ENCODE results near the gene RRM1. TPM values are rescaled to one million over a fixed set of nuclear protein-coding genes. Genes with fewer than 3 reads are reported as not detected.

The RRM1 gene
- total and polyA plus RNA-seq, 8 donors, result 16.6 to 100 (median 25.7) TPM

DNA sequence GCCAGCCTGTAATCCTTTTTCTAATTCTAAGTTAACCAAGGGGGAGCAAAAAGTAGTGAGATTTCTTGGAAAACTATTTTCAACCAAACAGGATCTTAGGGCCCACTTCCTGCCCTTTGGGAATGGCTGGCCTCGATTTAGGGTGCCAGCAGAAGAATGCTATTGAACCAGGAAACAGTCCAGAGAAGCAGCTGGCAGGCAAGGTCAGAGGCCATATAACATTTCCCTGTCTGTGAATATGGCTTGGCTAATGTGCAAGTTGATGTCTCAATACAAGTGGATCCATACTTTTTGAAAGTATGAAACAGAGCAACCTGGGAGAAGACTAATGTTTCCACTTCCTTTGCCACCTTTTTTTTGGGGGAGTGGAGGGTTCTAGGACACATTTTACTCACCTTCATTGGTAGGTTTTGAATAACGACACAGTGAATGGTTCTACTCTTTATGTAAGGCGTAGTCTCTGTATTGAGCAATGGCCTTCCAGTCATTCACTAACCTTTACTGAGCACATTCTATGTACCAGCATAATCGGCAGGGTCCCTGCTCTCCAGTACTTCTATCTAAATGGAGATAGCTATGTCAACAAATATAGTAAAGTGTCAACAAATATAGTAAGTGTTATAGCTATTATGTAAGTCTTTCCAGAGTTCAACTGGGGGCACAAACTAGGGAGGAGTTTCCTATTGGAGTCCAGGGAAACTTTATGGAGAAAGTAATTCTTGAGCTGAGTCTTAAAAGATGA is 34.2 kb upstream of the RRM1 start:
- Histone ChIP-seq H3K9me3 (no peaks in the 10 kb centered on the region), H3K4me3 (no peak overlapping the region), H3K27ac (peak overlapping the region in 4 of 5 donors; percentile 44 to 66 (median 54)), H3K4me1 (peaks cover 8 to 66% (median 39%) of the 10 kb centered on the region in 4 donors), H3K36me3 (peaks cover 5 to 52% (median 45%) of the 10 kb centered on the region in 4 donors), H3K27me3 (no peaks in the 10 kb centered on the region)
- TF ChIP-seq EP300 (IDR thresholded peaks at IDR 0.05), result no peak
- TF ChIP-seq POLR2AphosphoS5 (IDR thresholded peaks at IDR 0.05), result peak in 2 of 3 donors; percentile 18 to 83
- TF ChIP-seq POLR2A (IDR thresholded peaks at IDR 0.05), result no peak
- TF ChIP-seq, protein P1, sequence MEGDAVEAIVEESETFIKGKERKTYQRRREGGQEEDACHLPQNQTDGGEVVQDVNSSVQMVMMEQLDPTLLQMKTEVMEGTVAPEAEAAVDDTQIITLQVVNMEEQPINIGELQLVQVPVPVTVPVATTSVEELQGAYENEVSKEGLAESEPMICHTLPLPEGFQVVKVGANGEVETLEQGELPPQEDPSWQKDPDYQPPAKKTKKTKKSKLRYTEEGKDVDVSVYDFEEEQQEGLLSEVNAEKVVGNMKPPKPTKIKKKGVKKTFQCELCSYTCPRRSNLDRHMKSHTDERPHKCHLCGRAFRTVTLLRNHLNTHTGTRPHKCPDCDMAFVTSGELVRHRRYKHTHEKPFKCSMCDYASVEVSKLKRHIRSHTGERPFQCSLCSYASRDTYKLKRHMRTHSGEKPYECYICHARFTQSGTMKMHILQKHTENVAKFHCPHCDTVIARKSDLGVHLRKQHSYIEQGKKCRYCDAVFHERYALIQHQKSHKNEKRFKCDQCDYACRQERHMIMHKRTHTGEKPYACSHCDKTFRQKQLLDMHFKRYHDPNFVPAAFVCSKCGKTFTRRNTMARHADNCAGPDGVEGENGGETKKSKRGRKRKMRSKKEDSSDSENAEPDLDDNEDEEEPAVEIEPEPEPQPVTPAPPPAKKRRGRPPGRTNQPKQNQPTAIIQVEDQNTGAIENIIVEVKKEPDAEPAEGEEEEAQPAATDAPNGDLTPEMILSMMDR (IDR thresholded peaks at IDR 0.05), result no peak
- WGBS, 5 donors, result 28 to 64% (median 40%) methylated on average over 4 of the region's 4 CpGs
- DNase-seq, result peak; percentile 50 to 59
- intact Hi-C loops (cut with DNase I; ENCODE audit: low total_unique reads), result no loop called here

GRCh38 chr11:4061700-4062099 is 32.9 kb upstream of the RRM1 start:
- Histone ChIP-seq H3K36me3 (peaks cover 5 to 38% (median 32%) of the 10 kb centered on the region in 4 donors), H3K4me3 (no peak overlapping the region), H3K9me3 (no peaks in the 10 kb centered on the region), H3K27me3 (no peaks in the 10 kb centered on the region), H3K4me1 (peaks cover 8 to 79% (median 46%) of the 10 kb centered on the region in 4 donors), H3K27ac (no peak overlapping the region)
- no peak for DNase-seq
- TF ChIP-seq, protein P1 (IDR thresholded peaks at IDR 0.05), result no peak
- TF ChIP-seq POLR2A (IDR thresholded peaks at IDR 0.05) (no peak), EP300 (IDR thresholded peaks at IDR 0.05) (no peak), POLR2AphosphoS5 (IDR thresholded peaks at IDR 0.05) (no peak)
- WGBS, 5 donors, result 88 to 100% (median 94%) methylated on average over 1 of the region's 1 CpG
- intact Hi-C loops (cut with DNase I; ENCODE audit: low total_unique reads), result no loop called here

GRCh38 chr11:4063348-4063747 is 31.3 kb upstream of the RRM1 start:
- Histone ChIP-seq H3K36me3 (peaks cover 5 to 32% (median 27%) of the 10 kb centered on the region in 4 donors), H3K4me1 (peaks cover 8 to 70% (median 43%) of the 10 kb centered on the region in 4 donors), H3K4me3 (no peak overlapping the region), H3K27me3 (no peaks in the 10 kb centered on the region), H3K27ac (no peak overlapping the region), H3K9me3 (no peaks in the 10 kb centered on the region)
- WGBS, 5 donors, result 73 to 82% (median 79%) methylated on average over 3 of the region's 3 CpGs
- TF ChIP-seq EP300 (IDR thresholded peaks at IDR 0.05) (no peak), POLR2AphosphoS5 (IDR thresholded peaks at IDR 0.05) (no peak), POLR2A (IDR thresholded peaks at IDR 0.05) (no peak)
- TF ChIP-seq, protein P1 (IDR thresholded peaks at IDR 0.05), result no peak
- no peak for DNase-seq
- intact Hi-C loops (cut with DNase I; ENCODE audit: low total_unique reads), result no loop called here

DNA sequence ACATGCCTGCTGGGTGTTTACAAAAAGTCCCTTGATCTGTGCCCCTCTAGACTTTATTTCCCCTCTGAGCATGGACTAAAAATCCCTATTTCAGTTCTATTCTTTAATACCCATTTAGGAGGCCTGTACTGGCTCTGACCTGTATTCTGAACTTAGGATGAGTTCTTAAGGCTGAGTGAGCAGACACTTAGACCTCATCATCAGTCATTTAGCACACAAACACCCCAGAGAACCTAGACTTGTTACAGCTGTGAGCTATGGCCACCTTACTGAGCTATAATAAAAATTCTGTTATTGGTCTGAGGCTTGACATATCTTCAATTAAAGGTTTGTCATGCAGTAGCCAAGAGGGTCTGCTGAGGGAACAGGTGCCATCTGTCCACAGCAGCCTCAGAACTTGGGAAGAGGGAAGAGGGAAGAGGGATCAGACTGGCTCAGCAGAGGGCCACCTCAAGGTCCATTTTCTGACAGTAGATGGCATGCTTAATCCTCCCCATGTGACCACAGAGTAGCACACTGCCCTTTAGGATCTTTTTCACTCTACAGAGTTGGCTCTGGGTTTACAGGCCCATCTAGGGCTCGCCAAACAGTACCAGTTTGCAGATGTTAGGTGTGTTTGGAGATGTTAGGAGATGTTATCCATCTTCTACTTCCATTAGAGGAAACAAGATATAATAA is 30.2 kb upstream of the RRM1 start:
- TF ChIP-seq POLR2AphosphoS5 (IDR thresholded peaks at IDR 0.05) (no peak), POLR2A (IDR thresholded peaks at IDR 0.05) (no peak), EP300 (IDR thresholded peaks at IDR 0.05) (no peak)
- TF ChIP-seq, protein P1 (IDR thresholded peaks at IDR 0.05), result no peak
- H3K27ac ChIP-seq, result peak overlapping the region in 1 of 5 donors; percentile 6
- no peak for DNase-seq
- no peak overlapping the region for H3K4me3 ChIP-seq
- H3K4me1 ChIP-seq, result peaks cover 7 to 72% (median 45%) of the 10 kb centered on the region in 4 donors
- H3K36me3 ChIP-seq, result peaks cover 2 to 28% (median 23%) of the 10 kb centered on the region in 4 donors
- intact Hi-C loops (cut with DNase I; ENCODE audit: low total_unique reads), result no loop called here
- no peaks in the 10 kb centered on the region for H3K9me3 ChIP-seq
- WGBS, 5 donors, result 80 to 100% (median 93%) methylated on average over 1 of the region's 1 CpG
- no peaks in the 10 kb centered on the region for H3K27me3 ChIP-seq

All from stomach (tissue), 9 donors.